Measurements from ENCODE around the gene CCDC89.

- no peak for TF ChIP-seq POLR2A (IDR thresholded peaks at IDR 0.05; ENCODE audit: low read length)
- TF ChIP-seq GATA1 (IDR thresholded peaks at IDR 0.05; ENCODE audit: low read depth, low read length), result no peak
These were observed 19.0 kb upstream of the CCDC89 start for GRCh38 chr11:85704967-85705366.

Data from erythroblast (primary cell).